HG03520 (cell line): ENCODE results near the gene KNL1.
A peak's percentile ranks its signal among the peaks of the same experiment; 100 is the strongest.
"Not testable (repeated sequence)": the region's sequence is repeated elsewhere in the genome, so short reads cannot be mapped to it uniquely, and the experiment has no call there.

ENCODE experiments used
- ATAC-seq: cut with Tn5 transposase; IDR thresholded peaks from one replicate; pipeline ENCODE4 v1.9.1; 2021; ENCODE audit warnings: mild to moderate bottlenecking, moderate library complexity; ENCODE audit not compliant: unreplicated experiment

Gene KNL1, protein sequence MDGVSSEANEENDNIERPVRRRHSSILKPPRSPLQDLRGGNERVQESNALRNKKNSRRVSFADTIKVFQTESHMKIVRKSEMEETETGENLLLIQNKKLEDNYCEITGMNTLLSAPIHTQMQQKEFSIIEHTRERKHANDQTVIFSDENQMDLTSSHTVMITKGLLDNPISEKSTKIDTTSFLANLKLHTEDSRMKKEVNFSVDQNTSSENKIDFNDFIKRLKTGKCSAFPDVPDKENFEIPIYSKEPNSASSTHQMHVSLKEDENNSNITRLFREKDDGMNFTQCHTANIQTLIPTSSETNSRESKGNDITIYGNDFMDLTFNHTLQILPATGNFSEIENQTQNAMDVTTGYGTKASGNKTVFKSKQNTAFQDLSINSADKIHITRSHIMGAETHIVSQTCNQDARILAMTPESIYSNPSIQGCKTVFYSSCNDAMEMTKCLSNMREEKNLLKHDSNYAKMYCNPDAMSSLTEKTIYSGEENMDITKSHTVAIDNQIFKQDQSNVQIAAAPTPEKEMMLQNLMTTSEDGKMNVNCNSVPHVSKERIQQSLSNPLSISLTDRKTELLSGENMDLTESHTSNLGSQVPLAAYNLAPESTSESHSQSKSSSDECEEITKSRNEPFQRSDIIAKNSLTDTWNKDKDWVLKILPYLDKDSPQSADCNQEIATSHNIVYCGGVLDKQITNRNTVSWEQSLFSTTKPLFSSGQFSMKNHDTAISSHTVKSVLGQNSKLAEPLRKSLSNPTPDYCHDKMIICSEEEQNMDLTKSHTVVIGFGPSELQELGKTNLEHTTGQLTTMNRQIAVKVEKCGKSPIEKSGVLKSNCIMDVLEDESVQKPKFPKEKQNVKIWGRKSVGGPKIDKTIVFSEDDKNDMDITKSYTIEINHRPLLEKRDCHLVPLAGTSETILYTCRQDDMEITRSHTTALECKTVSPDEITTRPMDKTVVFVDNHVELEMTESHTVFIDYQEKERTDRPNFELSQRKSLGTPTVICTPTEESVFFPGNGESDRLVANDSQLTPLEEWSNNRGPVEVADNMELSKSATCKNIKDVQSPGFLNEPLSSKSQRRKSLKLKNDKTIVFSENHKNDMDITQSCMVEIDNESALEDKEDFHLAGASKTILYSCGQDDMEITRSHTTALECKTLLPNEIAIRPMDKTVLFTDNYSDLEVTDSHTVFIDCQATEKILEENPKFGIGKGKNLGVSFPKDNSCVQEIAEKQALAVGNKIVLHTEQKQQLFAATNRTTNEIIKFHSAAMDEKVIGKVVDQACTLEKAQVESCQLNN (N-terminal part only)

GRCh38 chr15:40593588-40594428 is at the start of gene KNL1:
TSS of gene KNL1 (plus strand) at chr15:40594249. CDS start at chr15:40602932, 8,683 bp downstream.
- ATAC-seq: peak; percentile 54

GRCh38 chr15:40545457-40545856 is 48.6 kb upstream of the KNL1 start:
- no peak for ATAC-seq

GRCh38 chr15:40548610-40549009 is 45.4 kb upstream of the KNL1 start:
- ATAC-seq: no peak

DNA sequence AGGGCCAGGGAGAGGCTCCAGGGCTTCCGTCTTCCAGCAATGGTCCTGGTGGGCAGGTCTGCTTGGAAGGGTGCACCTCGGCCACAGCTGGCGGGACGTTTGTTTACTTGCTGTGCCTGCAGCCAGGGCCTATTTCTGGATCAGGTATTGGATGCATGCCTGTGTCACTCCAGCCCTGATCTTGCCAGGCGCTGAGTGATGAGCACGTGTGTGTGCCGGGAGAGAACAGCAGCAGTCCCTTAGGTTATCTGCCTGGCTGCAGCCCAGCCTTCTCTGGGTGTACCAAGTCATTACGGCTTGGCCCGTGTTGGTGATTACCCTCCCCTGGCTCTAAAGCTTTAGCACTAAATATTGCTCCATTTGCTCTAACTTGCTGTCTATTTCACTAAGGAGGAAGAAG is 44.2 kb upstream of the KNL1 start:
- ATAC-seq: no peak

GRCh38 chr15:40550341-40551037 is 43.6 kb upstream of the KNL1 start:
- peak; percentile 74 for ATAC-seq

GRCh38 chr15:40554161-40554525 is 39.9 kb upstream of the KNL1 start:
- ATAC-seq: no peak

GRCh38 chr15:40555876-40556275 is 38.2 kb upstream of the KNL1 start:
- no peak for ATAC-seq

- no peak for ATAC-seq
Measured at GRCh38 chr15:40558952-40559742, 34.9 kb upstream of the KNL1 start.

DNA sequence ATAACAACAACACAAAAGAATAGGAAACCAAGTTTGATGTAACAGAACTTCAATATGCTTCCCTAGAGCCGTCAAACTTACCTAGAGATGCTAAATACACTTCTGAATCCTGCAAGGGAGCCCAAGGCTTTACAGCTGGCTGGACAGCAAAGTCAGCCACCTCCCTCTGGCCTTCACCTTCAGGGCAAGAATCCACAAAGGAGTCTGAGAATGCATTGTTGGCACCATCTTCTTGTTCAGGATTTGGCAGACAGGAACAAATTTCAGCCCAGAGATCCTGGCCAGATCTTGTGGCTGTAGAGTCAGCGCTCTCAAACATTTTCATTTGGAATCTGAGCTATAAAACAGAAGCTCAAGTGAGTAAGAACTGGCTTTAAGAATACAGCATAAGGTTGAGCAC is 31.4 kb upstream of the KNL1 start:
- ATAC-seq: no peak

DNA sequence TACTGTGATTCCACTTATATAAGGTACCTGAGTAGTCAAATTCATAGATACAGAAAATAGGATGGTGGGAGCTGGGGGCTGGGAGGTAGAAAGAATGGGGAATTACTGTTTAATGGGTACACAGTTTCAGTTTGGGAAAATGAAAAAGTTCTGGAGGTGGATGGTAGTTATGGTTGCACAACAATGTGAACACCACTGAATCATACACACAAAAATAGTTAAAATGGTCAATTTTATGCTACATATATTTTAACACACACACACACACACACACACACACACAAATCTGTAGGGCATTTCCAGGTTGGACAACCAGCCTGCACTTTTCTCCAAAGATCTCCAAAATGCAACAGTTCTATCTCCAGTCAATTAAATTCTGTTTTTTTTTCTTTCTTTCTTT is 30.6 kb upstream of the KNL1 start:
- no peak for ATAC-seq

- ATAC-seq: peak; percentile 95
Measured at GRCh38 chr15:40564591-40565332, 29.3 kb upstream of the KNL1 start, which contains the start of gene CCDC32. TSS of gene CCDC32 (minus strand) at chr15:40565042. CDS start at chr15:40563015, 2,027 bp downstream.

GRCh38 chr15:40565333-40566238 is 28.5 kb upstream of the KNL1 start:
- ATAC-seq: no peak

- ATAC-seq: no peak
Measured at GRCh38 chr15:40567111-40567510, 26.9 kb upstream of the KNL1 start.

GRCh38 chr15:40569129-40569953 is 24.7 kb upstream of the KNL1 start, which contains the start of gene RPUSD2:
TSS of gene RPUSD2 (plus strand) at chr15:40569299. CDS start at chr15:40569338, 39 bp downstream.
- peak; percentile 51 for ATAC-seq

DNA sequence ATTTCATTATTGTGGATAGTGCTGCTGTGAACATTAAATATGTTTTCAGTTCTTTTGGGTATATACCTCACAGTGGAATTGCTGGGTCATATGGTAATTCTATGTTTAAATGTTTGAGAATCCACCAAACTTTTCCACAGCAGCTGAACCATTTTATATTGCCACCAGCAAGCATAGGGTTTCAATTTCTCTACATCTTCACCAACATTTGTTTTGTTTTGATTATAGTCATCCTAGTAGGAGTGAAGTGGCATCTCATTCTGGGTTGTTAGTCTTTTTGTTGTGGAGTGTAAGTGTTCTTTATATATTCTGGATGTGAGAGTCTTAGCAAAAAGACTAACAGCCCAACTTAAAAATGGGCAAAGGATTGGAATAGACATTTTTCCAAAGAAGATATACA is 18.9 kb upstream of the KNL1 start:
- no peak for ATAC-seq

DNA sequence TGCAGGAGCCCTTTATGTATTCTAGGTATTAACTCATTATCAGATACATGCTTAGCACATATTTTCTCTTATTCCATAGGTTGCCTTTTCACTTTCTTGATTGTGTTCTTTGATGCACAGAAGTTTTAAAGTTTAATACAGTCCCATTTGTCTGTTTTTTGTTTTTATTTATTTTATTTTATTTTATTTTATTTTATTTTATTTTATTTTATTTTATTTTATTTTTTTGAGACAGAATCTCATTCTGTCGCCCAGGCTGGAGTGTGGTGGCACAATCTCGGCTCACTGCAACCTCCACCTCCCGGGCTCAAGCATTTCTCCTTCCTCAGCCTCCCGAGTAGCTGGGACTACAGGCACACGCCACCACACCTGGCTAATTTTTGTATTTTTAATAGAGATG is 17.1 kb upstream of the KNL1 start:
- ATAC-seq: not testable (repeated sequence)
